PFSK-1 (cell line): ENCODE measurements around the gene TMEM121B.

Source experiments
- POLR2AphosphoS5 ChIP-seq: IDR thresholded peaks from 2 replicates; pipeline ENCODE4 v1.6.1; 2012; ENCODE audit warnings: low read depth, mild to moderate bottlenecking, control low read depth, low read length, moderate library complexity
- REST ChIP-seq, 2 experiments: IDR thresholded peaks; 2 replicates each; pipeline versions ENCODE4 v1.6.1 to v1.8.0; 2011 to 2012; ENCODE audit warnings: low read depth in 2 of 2, low read length in 2 of 2, control low read depth in 1 of 2, inconsistent platforms in 1 of 2, mild to moderate bottlenecking in 1 of 2, moderate library complexity in 1 of 2; ENCODE audit not compliant: insufficient read depth in 1 of 2
- SIN3A ChIP-seq: IDR thresholded peaks from 2 replicates; pipeline ENCODE4 v1.6.1; 2012; ENCODE audit warnings: mild to moderate bottlenecking, low read length, moderate library complexity, borderline replicate concordance; ENCODE audit not compliant: insufficient read depth

GRCh38 chr22:17114898-17115235 lies 6.3 kb downstream of the TMEM121B start:
- TF ChIP-seq POLR2AphosphoS5 (no peak), SIN3A (no peak), REST (IDR thresholded peaks at IDR 0.05; ENCODE audit: insufficient read depth in 1 of 2, low read depth in 2 of 2, low read length in 2 of 2) (no peak)
